Right atrium auricular region (tissue), 2 donors: ENCODE measurements around the gene SHMT2. TPM values are rescaled to one million over a fixed set of nuclear protein-coding genes. Genes with fewer than 3 reads are reported as not detected.

Source experiments
- DNase-seq: peaks from one replicate; pipeline ENCODE4 v3.0.0-alpha.2; 2019; ENCODE audit warnings: low spot score
- H3K27ac ChIP-seq, 2 donors: fragments of 200-600 bp; sonication (generic); 1 replicate in 1 of 2; 2 replicates in 1 of 2; pipeline ENCODE4 v1.5.1; 2016 to 2019
- H3K27me3 ChIP-seq, 2 donors: fragments of 200-600 bp; sonication (generic); one replicate each; pipeline versions ENCODE4 v1.5.1 to v1.6.0; 2017 to 2019
- H3K36me3 ChIP-seq: fragments of 200-600 bp; sonication (generic); one replicate; pipeline ENCODE4 v1.5.1; 2016
- H3K4me1 ChIP-seq, 2 donors: fragments of 200-600 bp; sonication (generic); one replicate each; pipeline versions ENCODE4 v1.5.1 to v1.6.0; 2017 to 2019
- H3K4me3 ChIP-seq, 2 donors: fragments of 200-600 bp; sonication (generic); 1 replicate in 1 of 2; 2 replicates in 1 of 2; pipeline ENCODE4 v1.5.1; 2017 to 2019; ENCODE audit warnings: mild to moderate bottlenecking in 1 of 2, moderate library complexity in 1 of 2
- H3K9me3 ChIP-seq, 2 donors: fragments of 200-600 bp; sonication (generic); one replicate each; pipeline ENCODE4 v1.5.1; 2019
- CTCF ChIP-seq, 2 donors: fragments of 200-600 bp; sonication (generic); IDR thresholded peaks; one replicate each; pipeline ENCODE4 v1.5.1; 2019; ENCODE audit warnings: antibody characterized with exemption in 2 of 2
- total RNA-seq, 2 donors: library from RNA; depleted of rRNA; stranded (reverse); fragments of >200 nt; gene quantifications; one replicate each; pipeline ENCODE4 v1.1.0, GENCODE V29; 2016

SHMT2 gene
- total RNA-seq, result 10 to 100 TPM; 16.6 to 33.0 TPM

DNA sequence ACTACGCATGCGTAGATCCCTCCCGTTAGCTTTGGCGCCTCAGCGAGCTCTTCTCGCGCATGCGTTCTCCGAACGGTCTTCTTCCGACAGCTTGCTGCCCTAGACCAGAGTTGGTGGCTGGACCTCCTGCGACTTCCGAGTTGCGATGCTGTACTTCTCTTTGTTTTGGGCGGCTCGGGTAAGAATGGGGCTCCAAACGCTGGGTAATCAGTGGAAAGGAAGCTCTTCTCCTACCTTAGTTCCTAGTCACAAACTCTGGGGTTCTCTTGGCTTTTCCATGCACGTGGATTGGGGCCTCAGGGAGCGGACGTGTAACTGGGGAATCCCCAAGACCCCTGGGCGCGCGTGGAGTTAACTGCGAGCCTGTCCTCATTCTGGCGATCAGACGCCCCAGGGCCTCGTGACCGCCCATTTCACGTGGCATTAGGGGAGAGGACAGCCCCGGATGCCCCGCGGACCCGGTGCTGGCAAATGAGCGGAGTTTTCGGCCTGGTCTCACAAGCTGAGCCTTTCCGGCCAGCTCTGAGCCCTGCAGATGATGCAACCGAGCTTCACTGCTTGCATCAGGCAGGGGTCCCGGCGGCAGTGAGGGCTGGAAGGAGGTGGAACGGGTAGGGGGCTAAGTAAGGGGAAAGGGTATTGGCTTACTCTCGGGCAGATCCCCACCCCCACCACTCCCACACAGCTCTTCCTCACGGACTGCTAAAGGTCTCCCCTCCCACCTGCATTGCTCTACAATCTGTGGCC lies at the start of gene SHMT2:
TSS of gene SHMT2 (plus strand) at position 78 of the 747 bp plus-strand sequence. CDS start at position 146, 68 bp downstream.
- Histone ChIP-seq H3K4me3 (peak within 1 kb of the TSS; percentile 65 to 67), H3K9me3 (no peaks in the 10 kb centered on the region), H3K36me3 (peaks cover 29% of the 10 kb centered on the region), H3K4me1 (peaks cover 0 to 46% of the 10 kb centered on the region in 2 donors), H3K27ac (peak within 1 kb of the TSS; percentile 75 to 82), H3K27me3 (peaks cover 15 to 21% of the 10 kb centered on the region in 2 donors)
- no peak for TF ChIP-seq CTCF (IDR thresholded peaks at IDR 0.05)
- peak; percentile 93 for DNase-seq

- Histone ChIP-seq H3K4me1 (no peaks in the 10 kb centered on the region), H3K27ac (no peak overlapping the region), H3K27me3 (no peaks in the 10 kb centered on the region), H3K4me3 (no peak overlapping the region), H3K9me3 (no peaks in the 10 kb centered on the region), H3K36me3 (peaks cover 87% of the 10 kb centered on the region)
- TF ChIP-seq CTCF (IDR thresholded peaks at IDR 0.05), result no peak
- DNase-seq, result no peak
Measured at GRCh38 chr12:57180321-57180989, 49.1 kb upstream of the SHMT2 start.

GRCh38 chr12:57181072-57181471 lies 48.4 kb upstream of the SHMT2 start:
- TF ChIP-seq CTCF (IDR thresholded peaks at IDR 0.05), result no peak
- no peak for DNase-seq
- Histone ChIP-seq H3K27me3 (no peaks in the 10 kb centered on the region), H3K4me3 (no peak overlapping the region), H3K9me3 (no peaks in the 10 kb centered on the region), H3K4me1 (no peaks in the 10 kb centered on the region), H3K27ac (no peak overlapping the region), H3K36me3 (peaks cover 89% of the 10 kb centered on the region)

DNA sequence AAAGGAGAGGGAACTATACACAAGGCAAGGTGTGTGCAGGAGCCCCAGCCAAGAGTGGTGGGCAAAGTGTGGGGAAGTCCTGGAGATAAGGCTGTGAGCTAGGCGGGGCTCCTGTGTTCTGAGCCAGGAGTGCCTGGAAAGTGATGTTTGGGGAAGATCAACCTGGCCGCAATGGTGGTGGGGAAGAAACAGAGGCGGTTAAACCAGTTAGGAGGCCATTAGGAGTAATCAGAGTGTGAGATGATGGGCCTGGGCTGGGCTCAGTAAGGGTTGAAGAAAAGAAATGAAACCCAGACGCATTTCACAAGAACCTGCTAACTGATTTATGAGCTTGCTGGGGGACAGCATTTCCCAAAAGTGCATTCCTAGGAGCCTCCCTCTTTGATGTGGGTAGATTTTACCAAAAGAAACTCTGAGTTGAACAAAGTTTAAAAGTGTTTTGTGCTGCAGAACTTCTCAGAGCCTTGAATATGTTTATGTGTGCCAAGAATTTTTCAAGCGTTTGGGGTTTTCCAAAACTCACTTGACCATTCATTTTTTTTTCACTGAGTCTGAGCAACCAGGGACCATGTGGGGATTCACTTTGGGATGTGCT lies 47.9 kb upstream of the SHMT2 start:
- H3K27ac ChIP-seq, result no peak overlapping the region
- no peaks in the 10 kb centered on the region for H3K9me3 ChIP-seq
- TF ChIP-seq CTCF (IDR thresholded peaks at IDR 0.05), result no peak
- H3K4me3 ChIP-seq, result no peak overlapping the region
- no peak for DNase-seq
- peaks cover 89% of the 10 kb centered on the region for H3K36me3 ChIP-seq
- no peaks in the 10 kb centered on the region for H3K27me3 ChIP-seq
- H3K4me1 ChIP-seq, result no peaks in the 10 kb centered on the region

DNA sequence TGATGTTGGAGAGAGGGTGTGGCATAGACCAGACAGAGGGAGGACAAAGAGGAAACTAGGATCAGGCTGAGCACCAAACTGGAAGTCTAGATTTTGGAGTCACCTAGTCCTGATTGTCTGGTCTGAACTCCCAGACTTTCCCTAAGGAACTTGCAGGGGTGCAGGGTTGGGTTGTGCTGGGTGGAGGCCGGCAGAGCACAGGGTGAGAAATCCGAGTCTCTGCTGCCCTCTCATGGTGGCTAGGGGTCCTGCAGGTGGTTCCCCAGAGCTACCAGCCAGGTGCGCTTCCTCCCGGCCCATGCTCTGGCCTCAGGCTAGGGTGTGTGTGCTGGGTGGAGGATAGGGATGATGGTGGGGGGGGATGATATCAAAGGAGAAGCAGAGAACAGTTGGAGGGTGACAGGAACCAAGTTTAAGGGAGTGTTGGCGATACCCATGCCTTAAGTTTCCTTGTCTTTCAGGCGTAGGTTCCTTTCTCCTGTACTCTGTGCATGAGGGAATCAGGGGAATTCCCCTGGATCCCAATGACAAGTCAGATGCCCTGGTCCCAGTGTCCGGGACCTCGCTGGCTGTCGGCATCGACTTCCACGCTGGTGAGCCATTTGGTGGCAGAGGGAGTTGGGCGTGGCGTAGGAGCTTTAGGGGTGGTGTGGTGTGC lies 46.5 kb upstream of the SHMT2 start:
- Histone ChIP-seq H3K27me3 (no peaks in the 10 kb centered on the region), H3K9me3 (no peaks in the 10 kb centered on the region), H3K27ac (no peak overlapping the region), H3K4me3 (no peak overlapping the region), H3K36me3 (peaks cover 88% of the 10 kb centered on the region), H3K4me1 (no peaks in the 10 kb centered on the region)
- peak; percentile 77 to 90 for TF ChIP-seq CTCF (IDR thresholded peaks at IDR 0.05)
- peak; percentile 72 for DNase-seq
